ENCODE results near the gene RTEL1. TPM values are rescaled to one million over a fixed set of nuclear protein-coding genes. Genes with fewer than 3 reads are reported as not detected.
A peak's percentile ranks its signal among the peaks of the same experiment; 100 is the strongest.

Gene RTEL1
- total and polyA plus RNA-seq, 9 of the 15 experiments (the other 6 are each of a cell fraction or from before 2014, with no cell fraction given), result 0.36 to 61.0 (median 17.9) TPM

- TF ChIP-seq VEZF1 (CRISPR knock-in tag; IDR thresholded peaks at IDR 0.05), result peak; percentile 65
- TF ChIP-seq CREB1 (IDR thresholded peaks at IDR 0.05), result no peak
- peak; percentile 28; the same call in 1 of the 2 replicates for TF ChIP-seq CREB1 (CRISPR knock-in tag; IDR thresholded peaks at IDR 0.05)
- TF ChIP-seq CREM (IDR thresholded peaks at IDR 0.05; ENCODE audit: low read depth), result peak; percentile 77
- peak; percentile 55 for TF ChIP-seq TAF1 (IDR thresholded peaks at IDR 0.05; ENCODE audit: control insufficient read depth, extremely low read depth, insufficient read depth, low read length, severe bottlenecking)
- peak; percentile 74; the same call in 1 of the 2 replicates for TF ChIP-seq STAG1 (CRISPR knock-in tag; IDR thresholded peaks at IDR 0.05; ENCODE audit: borderline replicate concordance)
- peak; percentile 33; the same call in 1 of the 2 replicates for TF ChIP-seq EGR1 (conservative IDR thresholded peaks at IDR 0.05)
- TF ChIP-seq PKNOX1 (IDR thresholded peaks at IDR 0.05), result 0 out of 2 replicates have a peak, but pooled peaks have one; percentile 20
- 0 out of 2 replicates have a peak, but pooled peaks have one; percentile 49 for TF ChIP-seq NKRF (IDR thresholded peaks at IDR 0.05; ENCODE audit: borderline replicate concordance)
- TF ChIP-seq OTX1 (CRISPR knock-in tag; IDR thresholded peaks at IDR 0.05), result peak; percentile 17; the same call in 1 of the 2 replicates
- no peak for TF ChIP-seq TEAD2 (tag; IDR thresholded peaks at IDR 0.05)
- TF ChIP-seq NR2C1 (IDR thresholded peaks at IDR 0.05), result peak; percentile 44; the same call in 1 of the 2 replicates
- TF ChIP-seq NR2C1 (tag; IDR thresholded peaks at IDR 0.05), result peak; percentile 48
- TF ChIP-seq CXXC5 (CRISPR knock-in tag; IDR thresholded peaks at IDR 0.05), result peak; percentile 47
- TF ChIP-seq MAZ (CRISPR knock-in tag; conservative IDR thresholded peaks at IDR 0.05 in 1 of 2, IDR thresholded peaks at IDR 0.05 in 1 of 2), result peak in 1 of 2 experiments; percentile 50; a peak in 1 of 4 replicates
- peak; percentile 63; the same call in 1 of the 2 replicates for TF ChIP-seq KLF1 (tag; IDR thresholded peaks at IDR 0.05)
- TF ChIP-seq TOE1 (IDR thresholded peaks at IDR 0.05; ENCODE audit: borderline replicate concordance), result peak; percentile 46; the same call in 1 of the 2 replicates
- TF ChIP-seq TOE1 (CRISPR knock-in tag; IDR thresholded peaks at IDR 0.05; ENCODE audit: borderline replicate concordance, low read depth), result no peak
- TF ChIP-seq CTCFL (IDR thresholded peaks at IDR 0.05; ENCODE audit: borderline replicate concordance, insufficient read depth, low read depth, low read length, poor library complexity, severe bottlenecking), result peak; percentile 60
- peak; percentile 32; the same call in 1 of the 2 replicates for TF ChIP-seq SIN3B (IDR thresholded peaks at IDR 0.05; ENCODE audit: low read depth)
- TF ChIP-seq HDAC2 (IDR thresholded peaks at IDR 0.05), result peak; percentile 28; the same call in 1 of the 2 replicates
- 0 out of 2 replicates have a peak, but pooled peaks have one; percentile 44 for TF ChIP-seq ZNF124 (CRISPR knock-in tag; IDR thresholded peaks at IDR 0.05)
Observed at GRCh38 chr20:63706852-63707557, 48.9 kb downstream of the RTEL1 start (continued).
